DMS53 treated with DMSO at 0.1 percent for 48 hours (cell line): ENCODE results near the gene PTEN.

Experiments used
- DNase-seq: peaks from one replicate; lab custom pipeline; 2025; ENCODE audit not compliant: unreplicated experiment; lab: John Stamatoyannopoulos, UW

Gene PTEN

GRCh38 chr10:87915989-87916388, 52.6 kb downstream of the PTEN start:
- DNase-seq = no peak

DNA sequence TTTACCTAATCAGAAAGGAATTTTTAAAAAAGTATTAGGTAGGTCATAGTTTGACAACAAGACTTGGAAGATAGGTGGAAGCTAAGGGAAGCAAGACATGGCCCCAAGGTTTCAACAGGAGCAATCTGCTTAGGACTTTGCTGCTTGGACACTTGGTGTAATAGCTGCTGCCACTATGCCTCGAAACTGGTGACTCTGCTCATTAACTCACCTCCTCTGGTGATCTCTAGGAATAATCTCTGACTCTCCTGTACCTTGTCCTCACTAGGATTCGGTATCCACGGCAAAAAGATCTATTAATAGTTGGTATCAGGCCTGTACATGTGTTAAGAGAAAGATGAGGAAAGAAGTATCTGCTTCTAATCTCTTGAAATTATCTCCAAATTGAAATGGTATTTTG, 53.1 kb downstream of the PTEN start:
- no peak for DNase-seq

GRCh38 chr10:87918254-87918859, 54.9 kb downstream of the PTEN start:
- DNase-seq = no peak

DNA sequence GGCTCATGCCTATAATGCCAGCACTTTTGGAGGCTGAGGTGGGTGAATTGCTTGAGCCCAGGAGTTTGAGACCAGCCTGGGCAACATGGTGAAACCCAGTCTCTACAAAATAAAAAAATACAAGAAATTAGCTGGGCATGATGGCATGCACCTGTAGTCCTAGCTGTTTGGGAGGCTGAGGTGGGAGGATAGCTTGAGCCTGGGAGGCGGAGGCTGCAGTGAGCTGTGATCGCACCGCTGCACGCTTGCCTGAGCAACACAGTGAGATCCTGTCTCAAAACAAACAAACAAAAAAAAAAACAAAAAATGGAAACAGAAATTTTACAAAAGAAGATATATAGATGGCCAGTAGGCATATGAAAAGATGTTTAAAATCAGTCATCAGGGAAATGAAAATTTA, 57.1 kb downstream of the PTEN start:
- no peak for DNase-seq

DNA sequence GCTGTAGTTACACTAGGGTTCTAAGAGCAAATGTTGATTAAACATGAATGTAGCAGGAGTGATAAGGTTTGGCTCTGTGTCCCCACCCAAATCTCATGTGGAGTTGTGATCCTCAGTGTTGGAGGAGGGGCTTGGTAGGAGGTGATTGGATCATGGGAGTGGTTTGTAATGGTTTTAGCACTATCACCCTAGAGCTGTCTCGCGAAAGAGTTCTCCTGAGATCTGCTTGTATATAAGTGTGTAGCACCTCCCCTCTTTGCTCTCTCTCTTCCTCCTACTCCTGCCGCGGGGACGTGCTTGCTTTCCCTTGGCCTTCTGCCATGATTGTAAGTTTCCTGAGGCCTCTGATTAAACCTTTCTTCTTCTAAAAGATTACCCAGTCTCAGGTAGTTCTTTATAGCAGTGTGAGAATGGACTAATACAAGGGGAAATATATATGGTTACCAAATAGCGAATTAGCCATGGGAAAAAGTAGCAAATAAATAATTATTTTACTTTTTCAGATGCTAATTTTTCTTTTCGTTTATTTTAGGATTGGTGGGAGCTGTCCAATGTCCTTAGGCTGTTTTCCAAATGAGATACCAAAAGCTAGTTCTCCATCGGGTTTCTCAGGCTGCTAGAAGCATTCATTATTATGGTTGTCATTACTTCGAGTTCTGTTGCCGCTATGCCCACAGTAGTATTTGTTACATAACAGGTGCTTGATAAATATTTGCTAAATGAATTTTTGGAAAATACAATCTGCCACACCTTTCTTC, 58.7 kb downstream of the PTEN start:
- no peak for DNase-seq

DNA sequence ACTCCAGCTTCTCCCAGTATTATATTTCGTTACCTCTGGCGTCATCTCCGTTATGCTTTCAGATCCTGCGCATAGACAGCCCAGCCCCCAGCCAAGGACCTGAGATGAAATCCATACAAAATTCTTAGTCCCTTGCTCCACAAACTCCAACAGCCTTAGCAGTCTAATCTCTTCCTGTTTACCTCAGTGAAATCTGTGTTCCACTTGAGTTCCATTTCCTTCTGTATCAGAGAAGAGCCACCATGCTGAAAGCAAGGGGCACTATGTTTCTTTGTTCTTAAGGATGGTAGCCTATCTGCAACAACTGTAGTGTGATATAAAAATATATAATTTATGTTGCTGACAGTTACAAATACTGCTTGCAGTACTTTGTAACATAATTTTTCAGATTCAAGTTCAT, 59.8 kb downstream of the PTEN start:
- no peak for DNase-seq

DNA sequence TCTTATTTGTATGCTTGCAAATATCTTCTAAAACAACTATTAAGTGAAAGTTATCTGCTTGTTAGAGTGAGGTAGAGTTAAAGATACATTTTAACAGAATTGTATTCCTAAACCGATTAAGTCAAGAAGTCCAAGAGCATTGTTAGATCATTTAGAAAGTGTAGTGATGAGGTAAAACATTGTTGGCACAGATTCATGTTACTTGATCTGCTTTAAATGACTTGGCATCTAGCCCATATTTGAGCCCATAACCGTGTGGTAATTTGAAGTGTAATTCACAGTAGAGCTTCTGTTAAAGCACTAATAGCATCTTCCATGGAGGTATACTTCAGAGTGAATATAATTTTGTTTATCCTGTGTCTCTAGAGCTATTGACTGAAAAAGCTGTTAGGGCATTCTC, 62.1 kb downstream of the PTEN start:
- DNase-seq = peak; percentile 69

GRCh38 chr10:87927091-87927490, 63.7 kb downstream of the PTEN start:
- no peak for DNase-seq

- no peak for DNase-seq
Observed at GRCh38 chr10:87928996-87929395, 65.6 kb downstream of the PTEN start.

DNA sequence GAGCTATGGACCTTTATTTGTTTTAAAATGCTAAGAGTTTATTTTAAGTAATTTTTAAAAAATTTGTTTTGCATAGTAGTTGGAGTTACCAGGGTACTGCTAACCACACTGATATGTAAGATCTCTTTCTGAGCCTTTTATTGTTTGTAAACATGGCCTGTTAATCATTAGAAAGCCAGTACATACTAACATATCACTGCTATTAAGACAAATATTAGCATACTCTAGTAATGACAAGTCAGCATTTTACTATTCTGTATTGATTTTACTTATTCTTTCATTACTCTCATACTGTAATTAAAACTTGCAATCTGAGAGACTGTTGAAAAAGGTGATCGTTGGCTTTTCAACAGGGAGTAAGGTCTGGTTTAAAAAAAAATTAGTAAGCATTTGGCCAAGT, 66.7 kb downstream of the PTEN start:
- DNase-seq = no peak

GRCh38 chr10:87930934-87931835, 67.8 kb downstream of the PTEN start:
- DNase-seq = no peak

DNA sequence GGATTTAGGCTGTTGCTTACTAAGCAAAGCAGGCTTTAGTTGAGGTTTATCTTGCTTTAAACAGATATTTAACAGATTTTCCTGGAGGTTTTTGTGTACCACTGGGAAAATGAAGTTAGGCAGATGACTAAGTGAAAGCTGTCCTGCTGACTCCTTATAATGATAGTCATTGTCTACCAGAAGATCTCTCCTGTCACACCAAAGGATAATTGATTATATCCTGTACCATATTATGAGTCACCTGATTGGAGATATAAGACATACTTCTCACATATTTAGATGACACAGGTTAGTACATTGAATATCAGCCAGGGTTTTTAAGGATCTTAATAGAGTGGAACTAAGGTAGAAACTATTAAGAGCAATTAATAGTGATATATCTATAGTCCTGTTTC, 68.4 kb downstream of the PTEN start:
- no peak for DNase-seq

- no peak for DNase-seq
Observed at GRCh38 chr10:87935290-87936141, 72.1 kb downstream of the PTEN start.

DNA sequence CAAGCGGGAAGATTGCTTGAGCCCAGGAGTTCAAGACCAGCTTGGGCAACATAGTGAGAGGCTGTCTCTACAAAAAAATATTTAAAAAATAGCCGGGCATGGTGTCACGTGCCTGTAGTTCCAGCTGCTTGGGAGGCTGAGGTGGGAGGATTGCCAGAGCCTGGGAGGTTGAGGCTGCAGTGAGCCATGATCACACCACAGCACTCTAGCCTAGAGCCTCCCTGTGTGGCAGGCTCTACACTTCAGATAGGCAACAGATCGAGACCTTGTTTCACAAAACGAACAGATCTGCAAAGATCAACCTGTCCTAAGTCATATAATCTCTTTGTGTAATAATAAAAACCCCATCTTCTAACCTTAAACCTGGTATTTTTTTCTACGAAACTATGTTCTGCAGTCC, 76.8 kb downstream of the PTEN start:
- no peak for DNase-seq

GRCh38 chr10:87942884-87943527, 79.6 kb downstream of the PTEN start:
- no peak for DNase-seq

GRCh38 chr10:87945984-87946383, 82.6 kb downstream of the PTEN start:
- no peak for DNase-seq

DNA sequence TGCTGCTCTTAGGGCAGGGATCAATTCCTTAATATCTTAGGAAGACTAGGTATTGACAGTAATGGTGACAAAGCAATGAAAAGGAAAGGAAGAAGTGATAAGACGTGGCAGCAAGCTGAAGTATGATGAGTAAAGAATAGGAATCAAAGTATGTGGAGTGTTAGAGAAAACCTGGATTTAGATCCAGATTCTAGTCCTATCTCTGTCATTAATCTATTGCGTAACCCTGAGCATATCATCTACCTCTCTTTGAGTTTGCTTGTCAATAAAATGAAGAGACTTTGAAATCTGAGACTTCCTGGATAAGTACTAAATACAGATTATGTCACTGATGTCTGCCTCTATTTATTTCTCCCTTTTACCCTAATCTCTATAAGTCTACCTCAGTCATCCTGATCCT, 89.2 kb downstream of the PTEN start:
- peak; percentile 76 for DNase-seq

DNA sequence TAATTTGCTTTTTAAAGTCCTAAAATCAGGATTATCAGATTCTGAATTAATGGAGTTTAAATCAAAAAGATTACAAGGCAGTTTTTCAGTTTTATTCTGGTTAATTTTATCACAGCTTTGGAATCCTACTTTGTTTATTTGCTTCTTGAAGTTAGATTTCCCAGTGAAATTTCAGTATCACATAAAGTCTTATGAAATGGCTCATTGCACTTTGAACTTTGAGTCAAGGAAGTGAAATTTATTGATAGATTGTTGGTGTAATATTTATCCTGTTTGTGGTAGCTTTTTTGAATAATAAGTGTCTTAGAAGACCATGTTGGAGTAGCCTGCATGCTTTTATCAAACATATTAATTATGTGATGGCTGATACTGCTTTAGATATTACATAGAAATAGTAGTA, 92.6 kb downstream of the PTEN start:
- DNase-seq = no peak

DNA sequence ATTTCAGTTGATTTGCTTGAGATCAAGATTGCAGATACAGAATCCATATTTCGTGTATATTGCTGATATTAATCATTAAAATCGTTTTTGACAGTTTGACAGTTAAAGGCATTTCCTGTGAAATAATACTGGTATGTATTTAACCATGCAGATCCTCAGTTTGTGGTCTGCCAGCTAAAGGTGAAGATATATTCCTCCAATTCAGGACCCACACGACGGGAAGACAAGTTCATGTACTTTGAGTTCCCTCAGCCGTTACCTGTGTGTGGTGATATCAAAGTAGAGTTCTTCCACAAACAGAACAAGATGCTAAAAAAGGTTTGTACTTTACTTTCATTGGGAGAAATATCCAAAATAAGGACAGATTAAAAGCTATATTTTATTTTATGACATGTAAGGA, 94.3 kb downstream of the PTEN start:
- DNase-seq = no peak

DNA sequence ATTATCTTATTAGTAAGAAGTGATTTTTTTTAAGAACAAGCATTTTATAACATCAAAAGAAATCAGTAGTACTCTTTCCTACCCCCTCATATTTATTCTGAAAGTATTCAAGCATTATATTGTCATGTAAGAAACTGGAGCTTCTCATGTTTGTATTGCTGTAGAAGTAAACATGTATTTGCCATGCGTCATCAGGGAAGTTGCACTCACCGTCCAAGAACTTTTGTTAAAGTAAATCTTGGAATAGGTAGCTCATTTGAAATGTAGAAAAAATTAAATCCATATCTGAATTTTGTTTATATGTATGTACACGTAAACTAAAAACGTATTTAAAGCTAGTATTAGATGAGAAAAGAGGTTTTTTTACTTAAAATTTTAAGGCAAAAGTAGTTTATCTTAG, 96.8 kb downstream of the PTEN start:
- DNase-seq = peak; percentile 14

DNA sequence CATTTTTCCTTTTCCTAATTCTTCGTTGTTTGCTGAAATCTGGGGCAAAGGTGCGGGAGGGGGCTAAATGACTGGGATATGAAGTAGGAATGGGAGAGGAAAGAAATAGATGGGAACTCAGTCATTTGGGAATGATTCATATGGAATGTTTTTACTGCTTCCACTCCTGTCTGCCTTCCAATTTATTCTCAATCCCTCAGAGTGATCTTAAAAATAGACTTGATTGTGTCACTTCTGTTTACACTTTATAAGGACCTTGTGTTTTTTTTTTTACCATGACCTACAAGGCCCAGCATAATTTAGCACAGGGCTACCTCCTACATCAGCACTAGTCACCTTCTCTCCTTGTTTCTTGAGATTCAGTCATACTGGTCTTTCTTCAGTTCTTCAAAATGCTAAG, 97.9 kb downstream of the PTEN start:
- DNase-seq = peak; percentile 33
